ENCODE results near the gene FHIT.
A peak's percentile ranks its signal among the peaks of the same experiment; 100 is the strongest.

The FHIT gene

GRCh38 chr3:60603860-60604259 lies 647.4 kb downstream of the FHIT start:
- TF ChIP-seq CTCF (IDR thresholded peaks at IDR 0.05; ENCODE audit: low read depth, low read length): no peak
- DNase-seq (ENCODE audit: low read depth in 2 of 2): no peak
- H3K4me3 ChIP-seq (replicated peaks in 1 of 2; ENCODE audit: low read depth in 2 of 2, low read length in 2 of 2): no peak overlapping the region

- TF ChIP-seq CTCF (IDR thresholded peaks at IDR 0.05; ENCODE audit: low read depth, low read length): no peak
- no peak for DNase-seq (ENCODE audit: low read depth in 2 of 2)
- H3K4me3 ChIP-seq (replicated peaks in 1 of 2; ENCODE audit: low read depth in 2 of 2, low read length in 2 of 2): no peak overlapping the region
These were observed 650.4 kb downstream of the FHIT start for GRCh38 chr3:60600848-60601247.

- H3K4me3 ChIP-seq (replicated peaks in 1 of 2; ENCODE audit: low read depth in 2 of 2, low read length in 2 of 2): no peak overlapping the region
- no peak for DNase-seq (ENCODE audit: low read depth in 2 of 2)
- no peak for TF ChIP-seq CTCF (IDR thresholded peaks at IDR 0.05; ENCODE audit: low read depth, low read length)
These were observed 651.7 kb downstream of the FHIT start for GRCh38 chr3:60599586-60599985.

GRCh38 chr3:60598671-60599070 lies 652.6 kb downstream of the FHIT start:
- H3K4me3 ChIP-seq (replicated peaks in 1 of 2; ENCODE audit: low read depth in 2 of 2, low read length in 2 of 2): no peak overlapping the region
- no peak for TF ChIP-seq CTCF (IDR thresholded peaks at IDR 0.05; ENCODE audit: low read depth, low read length)
- peak in 1 of 2 donors; percentile 2 for DNase-seq (ENCODE audit: low read depth in 2 of 2)

- no peak overlapping the region for H3K4me3 ChIP-seq (replicated peaks in 1 of 2; ENCODE audit: low read depth in 2 of 2, low read length in 2 of 2)
- DNase-seq (ENCODE audit: low read depth in 2 of 2): peak; percentile 75 to 77
- TF ChIP-seq CTCF (IDR thresholded peaks at IDR 0.05; ENCODE audit: low read depth, low read length): no peak
These were observed 657.2 kb downstream of the FHIT start for GRCh38 chr3:60594025-60594424.

- DNase-seq (ENCODE audit: low read depth in 2 of 2): no peak
- H3K4me3 ChIP-seq (replicated peaks in 1 of 2; ENCODE audit: low read depth in 2 of 2, low read length in 2 of 2): no peak overlapping the region
- TF ChIP-seq CTCF (IDR thresholded peaks at IDR 0.05; ENCODE audit: low read depth, low read length): no peak
These were observed 660.0 kb downstream of the FHIT start for GRCh38 chr3:60591267-60591666.

- TF ChIP-seq CTCF (IDR thresholded peaks at IDR 0.05; ENCODE audit: low read depth, low read length): no peak
- peak in 1 of 2 donors; percentile 54 for DNase-seq (ENCODE audit: low read depth in 2 of 2)
- no peak overlapping the region for H3K4me3 ChIP-seq (replicated peaks in 1 of 2; ENCODE audit: low read depth in 2 of 2, low read length in 2 of 2)
These were observed 662.4 kb downstream of the FHIT start for GRCh38 chr3:60588806-60589205.

Measured in cardiac fibroblast (primary cell).